ENCODE measurements around the gene PSMC5.

- TF ChIP-seq REST (IDR thresholded peaks at IDR 0.05; ENCODE audit: low read depth) (no peak), EP300 (IDR thresholded peaks at IDR 0.05; ENCODE audit: borderline replicate concordance) (no peak), TAF1 (IDR thresholded peaks at IDR 0.05; ENCODE audit: low read depth) (no peak), MAX (IDR thresholded peaks at IDR 0.05) (no peak)
Observed at GRCh38 chr17:63831505-63831904, 4.3 kb downstream of the PSMC5 start.
